ENCODE data around the gene SC5D. TPM values are rescaled to one million over a fixed set of nuclear protein-coding genes. Genes with fewer than 3 reads are reported as not detected.

Gene SC5D
- total and polyA plus RNA-seq, 2 of the 8 experiments (the other 6 are each of a cell fraction or from before 2014, with no cell fraction given), result 73.9 to 90.3 TPM

GRCh38 chr11:121349790-121350189 lies 57.2 kb downstream of the SC5D start:
- no peak for FAIRE-seq
- H3K27ac ChIP-seq (ENCODE audit: low read depth, low read length), result no peak overlapping the region
- H2BK5ac ChIP-seq (ENCODE audit: low read depth, low read length), result no peak overlapping the region
- H3K9me3 ChIP-seq (ENCODE audit: insufficient read depth in 2 of 2, low read depth in 1 of 2, low read length in 1 of 2), result no peaks in the 10 kb centered on the region
- no peak overlapping the region for H2AK5ac ChIP-seq (ENCODE audit: low read depth, low read length)
- H3K27me3 ChIP-seq (replicated peaks in 1 of 4; ENCODE audit: control insufficient read depth in 3 of 4, extremely low read depth in 1 of 4, insufficient read depth in 3 of 4, low read length in 3 of 4), result no peaks in the 10 kb centered on the region
- H2BK20ac ChIP-seq (ENCODE audit: low read length), result no peak overlapping the region
- no peak overlapping the region for H4K91ac ChIP-seq (replicated peaks; ENCODE audit: insufficient read length, low read length)
- H3K18ac ChIP-seq (ENCODE audit: extremely low read depth, low read length), result no peak overlapping the region
- no peak overlapping the region for H2BK120ac ChIP-seq (replicated peaks; ENCODE audit: low read depth, low read length)
- TF ChIP-seq SUZ12 (IDR thresholded peaks at IDR 0.05; ENCODE audit: low read length) (no peak), CBX5 (IDR thresholded peaks at IDR 0.05; ENCODE audit: low read depth, low read length) (no peak), BACH1 (IDR thresholded peaks at IDR 0.05; ENCODE audit: low read length) (no peak), MAFK (IDR thresholded peaks at IDR 0.05; ENCODE audit: low read depth, low read length) (no peak), GABPA (IDR thresholded peaks at IDR 0.05; ENCODE audit: borderline replicate concordance, insufficient read depth, low read length) (no peak), SP1 (IDR thresholded peaks at IDR 0.05; ENCODE audit: low read depth, low read length) (no peak), CHD2 (IDR thresholded peaks at IDR 0.05; ENCODE audit: low read length) (no peak), HDAC2 (IDR thresholded peaks at IDR 0.05; ENCODE audit: borderline replicate concordance in 1 of 2, low read depth in 2 of 2, low read length in 2 of 2) (no peak), SRF (IDR thresholded peaks at IDR 0.05; ENCODE audit: low read depth, low read length) (no peak), SIRT6 (IDR thresholded peaks at IDR 0.05; ENCODE audit: low read length) (no peak), RAD21 (IDR thresholded peaks at IDR 0.05 in 1 of 2, conservative IDR thresholded peaks at IDR 0.05 in 1 of 2; ENCODE audit: low read depth in 2 of 2, low read length in 2 of 2) (no peak)
- POLR2A ChIA-PET (ENCODE audit: partially characterized antibody), result no interaction called here
- no peak overlapping the region for H4K8ac ChIP-seq (ENCODE audit: extremely low read depth, insufficient read depth, low read length)
- no peaks in the 10 kb centered on the region for H4K20me1 ChIP-seq (replicated peaks in 1 of 2; ENCODE audit: control insufficient read depth in 1 of 2, insufficient read depth in 2 of 2, low read length in 2 of 2)
- H3K79me2 ChIP-seq (ENCODE audit: control insufficient read depth in 1 of 2, insufficient read depth in 2 of 2, low read length in 2 of 2), result no peaks in the 10 kb centered on the region
- H3K23me2 ChIP-seq (ENCODE audit: low read depth, low read length), result no peaks in the 10 kb centered on the region
- H3K23ac ChIP-seq (ENCODE audit: insufficient read length), result no peak overlapping the region
- H2BK12ac ChIP-seq (ENCODE audit: low read depth, low read length), result no peak overlapping the region
- no peak overlapping the region for H2AFZ ChIP-seq (ENCODE audit: low read length)
- CTCF ChIA-PET (ENCODE audit: partially characterized antibody), result no interaction called here
- H3K14ac ChIP-seq (ENCODE audit: insufficient read length), result no peak overlapping the region
- H3K36me3 ChIP-seq (ENCODE audit: control insufficient read depth in 2 of 4, insufficient read depth in 4 of 4, low read length in 3 of 4), result no peaks in the 10 kb centered on the region
- H3K4me2 ChIP-seq (ENCODE audit: insufficient read depth in 1 of 2, low read depth in 2 of 2, low read length in 2 of 2), result no peak overlapping the region
- H2BK15ac ChIP-seq (ENCODE audit: low read length), result no peak overlapping the region
- H4K5ac ChIP-seq (ENCODE audit: insufficient read length, low read depth, low read length), result no peak overlapping the region
- H3K4me1 ChIP-seq (replicated peaks in 1 of 4; ENCODE audit: control insufficient read depth in 3 of 4, insufficient read depth in 4 of 4, low read length in 3 of 4), result no peaks in the 10 kb centered on the region
- DNase-seq (ENCODE audit: low read depth in 1 of 2, low spot score in 2 of 2), result no peak
- no peak overlapping the region for H3K9ac ChIP-seq (replicated peaks in 1 of 4; ENCODE audit: extremely low read depth in 1 of 4, low read depth in 3 of 4, low read length in 3 of 4)
- no peak overlapping the region for H3K56ac ChIP-seq (replicated peaks; ENCODE audit: insufficient read length, low read depth, low read length)
- 100% methylated on average over 1 of the region's 1 CpG; no CpG with 5 or more reads in 1 of the 2 experiments for WGBS, 2 experiments (ENCODE audit: extremely low coverage in 1 of 2, insufficient coverage in 1 of 2, insufficient read length in 1 of 2, insufficient replicate concordance in 2 of 2, low coverage in 1 of 2, low lambda C conversion rate in 2 of 2, missing lambda C conversion rate in 1 of 2)
- no peaks in the 10 kb centered on the region; the same call in 1 of the 2 replicates for H3K79me1 ChIP-seq (ENCODE audit: low read depth, low read length)
- H3K4me3 ChIP-seq (ENCODE audit: extremely low read depth in 1 of 4, insufficient read depth in 2 of 4, low read depth in 3 of 4, low read length in 4 of 4), result no peak overlapping the region
- no peak overlapping the region for H3K4ac ChIP-seq (replicated peaks; ENCODE audit: insufficient read length, low read depth, low read length)

Data from H1 (cell line).